ENCODE data around the gene SNAPC4.

The SNAPC4 gene

GRCh38 chr9:136395020-136395340 is 5.0 kb downstream of the SNAPC4 start:
- DNase-seq (ENCODE audit: low read depth, low spot score), result no peak
- no peak overlapping the region for H3K27ac ChIP-seq

- DNase-seq (ENCODE audit: low read depth, low spot score), result no peak
- no peak overlapping the region for H3K27ac ChIP-seq
Measured at GRCh38 chr9:136394312-136395019, 5.5 kb downstream of the SNAPC4 start.

- DNase-seq (ENCODE audit: low read depth, low spot score), result no peak
- H3K27ac ChIP-seq, result no peak overlapping the region
Measured at GRCh38 chr9:136393531-136393930, 6.4 kb downstream of the SNAPC4 start.

GRCh38 chr9:136392538-136393449 is 7.2 kb downstream of the SNAPC4 start:
- no peak for DNase-seq (ENCODE audit: low read depth, low spot score)
- no peak overlapping the region for H3K27ac ChIP-seq

GRCh38 chr9:136391737-136392537 is 8.0 kb downstream of the SNAPC4 start:
- DNase-seq (ENCODE audit: low read depth, low spot score), result no peak

GRCh38 chr9:136389396-136389795 is 10.6 kb downstream of the SNAPC4 start:
- DNase-seq (ENCODE audit: low read depth, low spot score), result no peak
- no peak overlapping the region for H3K27ac ChIP-seq

More at GRCh38 chr9:136391737-136392537, 8.0 kb downstream of the SNAPC4 start:
- no peak overlapping the region for H3K27ac ChIP-seq

- no peak for DNase-seq (ENCODE audit: low read depth, low spot score)
- no peak overlapping the region for H3K27ac ChIP-seq
Measured at GRCh38 chr9:136387217-136387616, 12.8 kb downstream of the SNAPC4 start.

GRCh38 chr9:136386018-136386417 is 14.0 kb downstream of the SNAPC4 start:
- no peak overlapping the region for H3K27ac ChIP-seq
- no peak for DNase-seq (ENCODE audit: low read depth, low spot score)

- no peak for DNase-seq (ENCODE audit: low read depth, low spot score)
Measured at GRCh38 chr9:136385015-136385414, 15.0 kb downstream of the SNAPC4 start.

GRCh38 chr9:136383436-136383835 is 16.5 kb downstream of the SNAPC4 start:
- no peak overlapping the region for H3K27ac ChIP-seq
- no peak for DNase-seq (ENCODE audit: low read depth, low spot score)

More at GRCh38 chr9:136385015-136385414, 15.0 kb downstream of the SNAPC4 start:
- no peak overlapping the region for H3K27ac ChIP-seq

GRCh38 chr9:136381966-136382513 is 17.9 kb downstream of the SNAPC4 start:
- DNase-seq (ENCODE audit: low read depth, low spot score), result no peak
- no peak overlapping the region for H3K27ac ChIP-seq

GRCh38 chr9:136381311-136381710 is 18.7 kb downstream of the SNAPC4 start:
- no peak overlapping the region for H3K27ac ChIP-seq
- DNase-seq (ENCODE audit: low read depth, low spot score), result no peak

- H3K27ac ChIP-seq, result no peak overlapping the region
- no peak for DNase-seq (ENCODE audit: low read depth, low spot score)
Measured at GRCh38 chr9:136380381-136380780, 19.6 kb downstream of the SNAPC4 start.

- no peak for DNase-seq (ENCODE audit: low read depth, low spot score)
- H3K27ac ChIP-seq, result no peak overlapping the region
Measured at GRCh38 chr9:136379891-136380290, 20.1 kb downstream of the SNAPC4 start.

- no peak overlapping the region for H3K27ac ChIP-seq
- DNase-seq (ENCODE audit: low read depth, low spot score), result no peak
Measured at GRCh38 chr9:136379401-136379800, 20.6 kb downstream of the SNAPC4 start.

- no peak overlapping the region for H3K27ac ChIP-seq
Measured at GRCh38 chr9:136379003-136379287, 21.0 kb downstream of the SNAPC4 start.

GRCh38 chr9:136378170-136379002 is 21.6 kb downstream of the SNAPC4 start:
- DNase-seq (ENCODE audit: low read depth, low spot score), result no peak
- H3K27ac ChIP-seq, result no peak overlapping the region

More at GRCh38 chr9:136379003-136379287, 21.0 kb downstream of the SNAPC4 start:
- DNase-seq (ENCODE audit: low read depth, low spot score), result no peak

- H3K27ac ChIP-seq, result no peak overlapping the region
Measured at GRCh38 chr9:136377341-136378169, 22.4 kb downstream of the SNAPC4 start.

GRCh38 chr9:136376457-136376856 is 23.5 kb downstream of the SNAPC4 start:
- no peak for DNase-seq (ENCODE audit: low read depth, low spot score)
- H3K27ac ChIP-seq, result no peak overlapping the region

More at GRCh38 chr9:136377341-136378169, 22.4 kb downstream of the SNAPC4 start:
- no peak for DNase-seq (ENCODE audit: low read depth, low spot score)

Measured in epithelial cell of prostate (primary cell).